HG03045 (cell line): ENCODE data around the gene MBD6.

Experiments
- ATAC-seq: cut with Tn5 transposase; IDR thresholded peaks from one replicate; pipeline ENCODE4 v1.9.1; 2021; ENCODE audit warnings: mild to moderate bottlenecking, moderate library complexity; ENCODE audit not compliant: unreplicated experiment

Gene MBD6

GRCh38 chr12:57571926-57572762 lies 49.5 kb downstream of the MBD6 start:
- ATAC-seq: no peak

DNA sequence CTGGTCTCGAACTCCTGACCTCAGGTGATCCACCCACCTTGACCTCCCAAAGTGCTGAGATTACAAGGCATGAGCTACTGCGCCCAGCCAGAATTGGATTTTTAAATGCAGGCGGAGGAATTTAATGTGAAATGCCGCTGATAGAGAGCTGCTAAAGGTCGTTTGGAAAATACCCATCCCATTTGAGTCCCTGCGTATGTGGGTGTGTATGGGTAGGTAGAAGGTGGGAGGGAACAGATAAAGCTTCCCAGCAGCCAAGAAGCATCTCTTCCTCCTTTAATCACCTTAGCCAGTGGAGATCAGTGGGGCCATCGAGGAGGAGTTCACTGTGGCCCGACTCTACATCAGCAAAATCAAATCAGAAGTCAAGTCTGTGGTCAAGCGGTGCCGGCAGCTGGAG lies 52.2 kb downstream of the MBD6 start:
- ATAC-seq: no peak

DNA sequence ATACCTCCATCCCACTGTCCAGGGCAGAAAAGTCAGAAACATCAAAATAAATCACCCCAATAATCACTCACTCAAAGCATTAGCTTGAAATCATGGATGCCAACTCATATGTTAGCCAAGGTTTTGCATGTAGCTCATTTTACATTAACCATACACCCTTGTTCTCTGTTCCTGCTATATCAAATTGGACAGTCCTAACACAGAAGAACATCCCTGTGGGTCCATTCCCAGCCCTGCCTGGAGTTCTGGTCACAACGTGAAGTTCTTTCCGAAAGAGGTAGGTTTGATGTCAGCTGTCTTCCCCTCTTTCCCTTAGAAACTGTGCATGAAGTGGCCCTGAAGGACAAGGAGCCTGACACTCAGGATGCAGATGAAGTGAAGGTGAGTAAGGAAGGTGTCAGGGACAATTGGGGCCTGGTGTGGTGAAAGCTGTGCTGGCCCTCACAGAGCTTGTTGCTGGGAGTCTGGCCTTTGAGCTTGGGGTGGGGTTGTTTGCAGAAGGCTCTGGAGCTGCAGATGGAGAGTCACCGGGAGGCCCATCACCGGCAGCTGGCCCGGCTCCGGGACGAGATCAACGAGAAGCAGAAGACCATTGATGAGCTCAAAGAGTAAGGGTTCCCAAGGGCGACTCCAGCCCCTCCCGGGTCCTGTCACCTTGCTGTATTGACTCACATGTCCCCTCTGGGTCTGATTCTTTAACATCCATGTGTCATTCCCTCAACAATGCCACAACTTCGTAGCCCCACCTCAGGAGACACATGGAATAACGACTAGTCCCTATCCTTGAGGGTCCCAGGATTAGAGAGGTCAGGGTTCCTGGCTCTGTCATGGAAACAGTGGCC lies 53.4 kb downstream of the MBD6 start:
- ATAC-seq: no peak

GRCh38 chr12:57576613-57577160 lies 54.1 kb downstream of the MBD6 start:
- no peak for ATAC-seq

GRCh38 chr12:57577981-57578758 lies 55.5 kb downstream of the MBD6 start:
- no peak for ATAC-seq

DNA sequence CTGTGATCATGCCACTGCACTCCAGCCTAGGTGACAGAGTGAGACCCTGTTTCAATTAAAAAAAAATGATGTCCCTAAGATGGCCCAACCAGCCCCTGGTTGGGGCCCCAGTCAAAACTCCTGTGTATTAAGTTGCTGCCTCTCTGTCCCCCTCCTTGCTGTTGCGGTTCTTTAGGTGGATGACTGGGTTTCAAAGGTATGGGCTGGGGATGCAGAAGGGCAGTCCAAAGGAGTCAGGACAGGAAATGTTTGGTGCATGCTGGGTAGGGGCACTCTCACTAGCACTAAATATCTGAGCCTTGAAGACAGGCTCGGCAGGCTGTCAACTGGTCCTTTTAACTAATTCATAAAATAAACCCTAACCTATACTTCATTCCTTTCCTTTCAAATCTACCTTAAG lies 56.4 kb downstream of the MBD6 start:
- ATAC-seq: no peak
